Bronchial epithelial cell (primary cell): ENCODE data around the gene SOBP. TPM values are rescaled to one million over a fixed set of nuclear protein-coding genes. Genes with fewer than 3 reads are reported as not detected.

Experiments used
- DNase-seq: peaks from one replicate; pipeline ENCODE4 v3.0.0-alpha.2; 2010; ENCODE audit warnings: low read depth
- FAIRE-seq: peaks from 2 replicates; lab custom pipeline; 2011; peaks lifted over from hg19 to GRCh38; lab: Jason Lieb, UNC
- H3K27me3 ChIP-seq: 2 replicates; pipeline ENCODE4 v1.5.1; 2011; ENCODE audit warnings: low read length; ENCODE audit not compliant: control insufficient read depth, insufficient read depth
- H3K36me3 ChIP-seq: 2 replicates; pipeline ENCODE4 v1.5.1; 2011; ENCODE audit warnings: low read length; ENCODE audit not compliant: control insufficient read depth, insufficient read depth
- H3K4me3 ChIP-seq: 2 replicates; pipeline ENCODE4 v1.5.1; 2011; ENCODE audit warnings: mild to moderate bottlenecking, low read depth, low read length, control low read depth
- CTCF ChIP-seq: IDR thresholded peaks from 2 replicates; pipeline ENCODE4 v1.5.1; 2011; ENCODE audit warnings: mild to moderate bottlenecking, moderate library complexity, low read length, control low read depth, inconsistent platforms; ENCODE audit not compliant: insufficient read depth, severe bottlenecking
- total RNA-seq: library from RNA; depleted of rRNA; stranded (reverse); fragments of >200 nt; gene quantifications from 2 replicates; pipeline ENCODE4 v1.2.1, GENCODE V29; 2014

SOBP gene
- total RNA-seq, 1 donor from 2014 or later: 0.26 TPM

- Histone ChIP-seq H3K27me3 (no peaks in the 10 kb centered on the region), H3K4me3 (no peak overlapping the region), H3K36me3 (no peaks in the 10 kb centered on the region)
- FAIRE-seq (peak; percentile 36), DNase-seq (no peak)
- no peak for TF ChIP-seq CTCF
These were observed 135.3 kb downstream of the SOBP start for GRCh38 chr6:107625264-107625663.

- Histone ChIP-seq H3K4me3 (no peak overlapping the region), H3K27me3 (no peaks in the 10 kb centered on the region), H3K36me3 (no peaks in the 10 kb centered on the region)
- DNase-seq: no peak
- no peak for TF ChIP-seq CTCF
- no peak for FAIRE-seq
These were observed 136.7 kb downstream of the SOBP start for GRCh38 chr6:107626645-107627044.

- Histone ChIP-seq H3K27me3 (no peaks in the 10 kb centered on the region), H3K4me3 (no peak overlapping the region), H3K36me3 (no peaks in the 10 kb centered on the region)
- no peak for TF ChIP-seq CTCF
- FAIRE-seq (no peak), DNase-seq (no peak)
These were observed 138.1 kb downstream of the SOBP start for GRCh38 chr6:107627969-107628368.

- no peak for TF ChIP-seq CTCF
- H3K4me3 ChIP-seq: no peak overlapping the region
- H3K36me3 ChIP-seq: no peaks in the 10 kb centered on the region
- no peak for DNase-seq
- FAIRE-seq: no peak
- no peaks in the 10 kb centered on the region for H3K27me3 ChIP-seq
These were observed 139.0 kb downstream of the SOBP start for GRCh38 chr6:107628878-107629277.

GRCh38 chr6:107629548-107630129 is 139.7 kb downstream of the SOBP start:
- H3K4me3 ChIP-seq: no peak overlapping the region
- FAIRE-seq (no peak), DNase-seq (no peak)
- no peak for TF ChIP-seq CTCF
- no peaks in the 10 kb centered on the region for H3K36me3 ChIP-seq
- H3K27me3 ChIP-seq: no peaks in the 10 kb centered on the region

- Histone ChIP-seq H3K36me3 (no peaks in the 10 kb centered on the region), H3K4me3 (no peak overlapping the region), H3K27me3 (no peaks in the 10 kb centered on the region)
- DNase-seq (no peak), FAIRE-seq (no peak)
- no peak for TF ChIP-seq CTCF
These were observed 140.5 kb downstream of the SOBP start for GRCh38 chr6:107630348-107630977.
